ENCODE data around the gene CUL9.

- TF ChIP-seq, protein P1, sequence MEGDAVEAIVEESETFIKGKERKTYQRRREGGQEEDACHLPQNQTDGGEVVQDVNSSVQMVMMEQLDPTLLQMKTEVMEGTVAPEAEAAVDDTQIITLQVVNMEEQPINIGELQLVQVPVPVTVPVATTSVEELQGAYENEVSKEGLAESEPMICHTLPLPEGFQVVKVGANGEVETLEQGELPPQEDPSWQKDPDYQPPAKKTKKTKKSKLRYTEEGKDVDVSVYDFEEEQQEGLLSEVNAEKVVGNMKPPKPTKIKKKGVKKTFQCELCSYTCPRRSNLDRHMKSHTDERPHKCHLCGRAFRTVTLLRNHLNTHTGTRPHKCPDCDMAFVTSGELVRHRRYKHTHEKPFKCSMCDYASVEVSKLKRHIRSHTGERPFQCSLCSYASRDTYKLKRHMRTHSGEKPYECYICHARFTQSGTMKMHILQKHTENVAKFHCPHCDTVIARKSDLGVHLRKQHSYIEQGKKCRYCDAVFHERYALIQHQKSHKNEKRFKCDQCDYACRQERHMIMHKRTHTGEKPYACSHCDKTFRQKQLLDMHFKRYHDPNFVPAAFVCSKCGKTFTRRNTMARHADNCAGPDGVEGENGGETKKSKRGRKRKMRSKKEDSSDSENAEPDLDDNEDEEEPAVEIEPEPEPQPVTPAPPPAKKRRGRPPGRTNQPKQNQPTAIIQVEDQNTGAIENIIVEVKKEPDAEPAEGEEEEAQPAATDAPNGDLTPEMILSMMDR (optimal IDR thresholded peaks at IDR 0.05 in 1 of 3, IDR thresholded peaks at IDR 0.05 in 1 of 3, conservative IDR thresholded peaks at IDR 0.05 in 1 of 3; ENCODE audit: extremely low read depth in 1 of 3, insufficient read depth in 2 of 3, low read length in 3 of 3) = peak; percentile 93 to 100 (median 95)
- no peak for TF ChIP-seq EZH2 (IDR thresholded peaks at IDR 0.05; ENCODE audit: low read length)
Observed at GRCh38 chr6:43263314-43264178, 81.5 kb downstream of the CUL9 start.
